ENCODE results near the gene LRBA.
"Not testable (repeated sequence)": the region's sequence is repeated elsewhere in the genome, so short reads cannot be mapped to it uniquely, and the experiment has no call there.

LRBA gene

DNA sequence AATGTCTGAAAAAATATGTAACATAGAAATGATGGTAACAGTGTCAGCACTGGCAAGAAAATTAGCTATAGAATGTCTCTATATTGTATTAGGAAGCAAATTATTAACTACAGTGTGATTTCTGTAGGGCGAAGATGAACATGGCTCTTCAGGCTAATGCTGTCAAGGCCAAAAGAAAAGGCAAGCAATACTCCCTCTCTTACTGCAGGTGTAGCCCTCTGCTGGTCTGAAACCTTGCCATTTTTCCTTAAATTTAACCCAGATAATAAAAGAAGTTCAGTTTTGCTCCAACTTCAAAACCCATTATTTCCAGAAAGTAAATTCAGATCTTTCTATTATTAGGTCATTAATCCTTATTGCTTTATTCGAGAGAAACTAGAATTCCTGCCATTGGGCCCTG lies 215.9 kb downstream of the LRBA start:
- DNase-seq = no peak

DNA sequence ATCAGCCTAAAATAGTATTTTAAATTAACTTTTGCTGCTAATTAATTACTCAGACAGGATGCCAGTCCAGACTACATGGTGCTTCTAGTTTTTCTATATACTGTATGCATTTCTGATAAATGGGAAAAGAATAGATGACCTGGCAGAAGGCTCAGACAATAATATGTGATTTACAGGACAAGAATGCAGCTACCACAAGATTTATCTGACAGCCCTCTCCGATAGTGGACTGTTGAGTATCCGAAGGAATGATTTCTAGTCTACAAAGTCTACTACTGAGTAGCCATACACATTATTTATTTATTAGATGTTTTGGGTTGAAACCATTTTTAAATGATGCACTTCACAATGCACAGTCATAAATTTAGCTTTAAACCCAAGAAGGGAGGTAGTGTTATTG lies 220.4 kb downstream of the LRBA start:
- no peak for DNase-seq

DNA sequence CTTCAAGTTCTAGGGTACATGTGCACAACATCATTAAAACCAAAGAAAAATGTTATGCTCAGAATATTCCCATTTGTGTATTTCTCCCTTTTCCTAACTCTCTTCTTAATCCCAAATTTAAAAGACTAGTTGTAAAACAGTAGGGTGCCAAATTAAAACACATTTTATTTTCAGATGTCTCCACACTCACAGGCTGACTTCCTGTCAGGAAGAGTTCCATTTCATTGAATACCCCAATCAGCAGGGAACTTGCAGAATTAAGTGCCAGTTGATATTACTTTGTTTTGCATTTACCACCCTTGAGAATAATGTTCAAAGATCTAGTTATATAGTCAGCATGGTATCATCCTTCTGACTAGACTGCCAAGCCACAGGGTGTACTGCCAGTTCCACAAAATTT lies 225.2 kb downstream of the LRBA start:
- no peak for DNase-seq

DNA sequence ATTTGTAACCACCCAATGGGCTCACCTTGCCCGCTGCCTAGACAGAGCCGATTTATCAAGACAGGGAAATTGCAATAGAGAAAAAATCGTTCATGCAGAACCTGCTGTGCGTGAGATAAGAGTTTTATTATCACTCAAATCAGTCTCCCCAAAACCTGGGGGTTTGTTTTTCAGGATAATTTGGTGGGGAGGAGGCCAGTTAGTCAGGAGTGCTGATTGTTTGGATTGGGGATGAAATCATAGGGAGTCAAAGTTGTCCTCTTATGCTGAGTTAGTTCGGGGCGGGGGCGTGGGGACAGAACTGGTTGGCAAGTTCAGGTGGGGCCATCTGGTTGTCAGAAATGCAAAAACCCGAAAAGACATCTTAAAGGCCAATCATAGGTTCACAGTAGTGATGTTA lies 230.1 kb downstream of the LRBA start:
- no peak for DNase-seq

DNA sequence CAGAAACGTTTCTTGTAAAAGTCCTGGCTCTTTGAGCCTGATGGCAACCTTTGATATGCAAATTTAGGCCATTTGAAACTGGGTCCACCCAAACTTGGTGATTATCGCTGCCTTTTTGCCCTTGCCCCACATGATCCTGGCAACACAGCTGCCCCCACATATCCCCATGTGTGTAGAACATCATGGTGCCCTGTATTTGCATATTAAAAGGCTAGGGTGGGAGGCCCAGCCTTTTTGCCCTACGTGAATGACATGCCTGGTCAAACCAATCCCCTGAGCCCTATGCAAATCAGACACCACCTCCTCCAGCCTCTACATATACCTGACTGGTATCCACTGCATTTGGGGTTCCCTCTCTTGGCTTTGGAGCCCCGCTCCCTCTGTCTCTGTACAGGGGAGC lies 230.8 kb downstream of the LRBA start:
- DNase-seq = no peak

DNA sequence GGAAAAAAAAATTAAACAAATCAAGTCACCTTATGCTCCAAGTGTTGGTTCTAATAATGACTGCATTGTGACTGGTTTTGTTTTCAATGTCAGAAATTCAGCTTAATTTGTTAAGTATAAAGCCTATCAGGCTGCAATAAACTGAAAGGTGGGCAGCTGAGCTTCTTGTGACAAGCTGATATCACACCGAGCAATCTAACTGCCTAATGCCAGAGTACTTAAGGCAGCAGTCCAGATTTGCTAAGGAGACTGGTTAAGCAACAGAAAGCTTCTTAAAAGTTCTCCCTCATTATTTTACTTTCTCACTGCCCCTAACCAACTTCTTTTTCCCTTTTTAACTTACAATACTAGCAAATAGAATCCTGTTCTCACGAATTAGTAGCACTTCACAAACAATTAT lies 232.2 kb downstream of the LRBA start:
- no peak for DNase-seq

DNA sequence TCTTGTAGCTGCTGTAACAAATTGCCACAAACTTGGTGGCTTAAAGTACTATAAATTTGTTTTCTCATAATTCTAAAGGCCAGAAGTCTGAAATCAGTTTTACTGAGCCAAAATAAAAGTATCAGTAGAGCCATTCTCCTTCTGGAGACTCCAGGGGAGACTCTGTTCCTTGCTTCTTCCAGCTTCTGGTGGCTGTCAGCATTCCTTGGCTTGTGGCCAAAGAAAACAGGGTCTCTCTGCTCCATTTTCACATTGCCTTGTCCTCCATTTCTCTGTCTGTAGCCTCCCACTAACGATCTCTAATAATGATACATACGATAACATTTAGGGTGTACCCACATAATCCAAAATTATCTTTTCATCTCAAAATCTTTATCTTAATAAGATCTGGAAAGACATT lies 232.8 kb downstream of the LRBA start:
- DNase-seq = no peak

DNA sequence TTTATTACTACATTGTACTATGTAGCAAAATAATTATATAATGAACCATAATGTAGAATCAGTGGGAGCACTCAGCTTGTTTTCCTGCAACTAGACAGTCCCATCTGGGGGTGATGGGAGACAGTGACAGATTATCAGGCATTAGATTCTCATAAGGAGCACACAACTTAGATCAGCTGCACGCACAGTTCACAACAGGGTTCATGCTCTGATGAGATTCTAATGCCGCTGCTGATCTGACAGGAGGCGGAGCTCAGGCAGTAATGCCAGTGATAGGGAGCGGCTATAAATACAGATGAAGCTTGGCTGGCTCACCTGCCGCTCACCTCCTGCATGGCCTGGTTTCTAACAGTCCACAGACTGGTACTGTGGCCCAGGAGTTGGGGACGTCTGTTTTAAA lies 233.9 kb downstream of the LRBA start:
- DNase-seq = no peak

DNA sequence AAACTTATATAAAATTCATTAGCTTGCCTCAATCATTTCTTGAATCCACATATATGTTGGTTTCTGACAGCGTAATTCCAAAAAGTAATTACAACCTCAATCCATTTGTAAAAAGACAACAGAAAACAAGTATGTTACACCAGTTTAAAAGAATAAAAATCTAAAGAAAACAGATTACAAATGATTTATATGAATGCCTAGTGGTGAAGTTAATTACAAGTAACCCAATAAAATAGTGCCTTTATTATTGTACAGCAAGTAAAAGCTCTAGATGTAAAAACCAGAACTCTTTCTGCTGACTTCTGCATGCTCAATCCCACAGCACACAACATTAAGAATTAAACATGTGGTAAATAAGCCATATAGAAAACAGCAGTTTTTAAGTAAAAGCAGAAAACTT lies 235.4 kb downstream of the LRBA start:
- no peak for DNase-seq

DNA sequence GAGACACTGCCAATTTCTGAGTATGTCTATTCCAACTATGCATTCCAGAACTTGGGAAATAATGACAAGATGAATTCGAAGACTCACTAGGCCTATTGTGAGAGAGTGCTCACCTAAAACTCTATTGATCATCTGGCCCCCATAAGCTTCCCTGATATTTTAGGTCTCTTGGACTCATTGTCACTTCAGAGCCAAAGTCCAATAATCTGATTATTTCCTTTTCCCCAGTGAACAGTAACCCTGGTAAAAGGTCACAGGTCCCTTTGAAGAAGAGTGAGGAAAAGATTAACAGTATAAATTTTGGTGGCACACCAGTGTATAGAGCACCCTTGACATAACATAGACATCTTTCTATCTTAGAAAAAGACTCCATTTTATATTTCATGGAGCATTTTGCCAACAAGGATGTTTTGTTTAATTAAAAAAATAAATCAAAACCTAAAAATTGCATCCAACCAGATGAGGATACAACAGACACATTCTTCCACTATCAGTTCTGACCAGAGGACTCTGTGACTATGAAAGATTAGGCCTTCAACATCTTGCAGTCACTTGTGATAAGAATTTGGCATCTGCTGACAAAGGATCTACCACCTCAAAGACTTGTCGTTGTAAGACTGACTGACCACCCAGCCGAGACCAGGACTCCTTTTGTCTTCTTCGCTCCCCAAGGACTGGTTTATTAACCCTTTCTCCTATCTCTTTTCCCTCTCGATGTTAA lies 241.2 kb downstream of the LRBA start:
- no peak for DNase-seq

DNA sequence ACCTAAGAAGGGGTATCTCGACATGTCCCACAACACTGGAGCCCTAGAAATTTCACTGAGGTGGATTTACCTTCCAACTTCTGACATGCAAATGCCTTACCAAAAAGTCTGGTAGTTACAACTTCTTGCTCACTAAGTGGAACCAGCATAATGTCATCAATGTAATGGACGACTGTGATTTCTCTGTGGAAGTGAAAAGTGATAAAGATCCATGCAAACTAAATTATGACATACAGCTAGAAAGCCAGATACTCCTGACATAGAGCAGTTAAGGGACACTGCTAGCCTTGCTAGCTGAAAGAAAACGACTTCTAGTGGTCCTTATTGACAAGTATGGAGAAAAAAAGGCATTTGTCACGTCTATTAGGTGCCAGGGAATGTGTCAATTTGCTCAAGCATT lies 242.1 kb downstream of the LRBA start:
- no peak for DNase-seq

DNA sequence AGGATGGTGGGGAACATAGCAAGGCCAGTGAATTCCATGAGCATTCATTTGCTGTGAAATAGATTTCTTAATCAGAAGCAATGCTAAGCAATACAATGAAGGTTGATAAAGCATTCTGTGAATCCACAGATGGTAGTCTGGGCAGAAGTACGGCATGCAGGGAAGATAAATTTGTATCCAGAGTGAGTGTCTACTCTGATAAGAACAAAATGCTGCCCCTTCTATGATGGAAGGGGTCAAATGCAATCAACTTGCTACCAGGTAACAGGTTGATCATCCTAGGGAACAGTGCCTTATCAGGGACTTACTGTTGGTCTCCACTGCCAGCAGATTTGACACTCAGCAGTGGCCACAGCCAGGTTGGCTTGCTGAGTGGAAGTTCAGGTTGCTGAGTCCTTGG lies 243.7 kb downstream of the LRBA start:
- no peak for DNase-seq

DNA sequence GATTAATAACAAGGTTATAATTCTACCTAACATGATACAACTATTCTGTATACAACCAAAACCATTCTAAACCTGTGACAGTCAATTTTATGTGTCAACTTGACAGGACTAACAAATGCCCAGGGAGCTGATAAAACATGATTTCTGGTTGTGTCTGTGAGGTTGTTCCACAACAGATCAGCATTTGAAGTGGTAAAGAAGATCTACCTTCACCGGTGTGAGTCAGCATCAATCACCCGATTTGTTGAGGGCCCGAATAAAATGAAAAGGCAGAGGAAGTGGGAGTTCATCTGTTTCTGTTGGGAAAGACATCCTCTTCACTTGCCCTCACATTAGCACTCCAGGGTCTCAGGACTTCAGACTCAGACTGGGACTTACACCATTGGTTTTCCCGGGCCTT lies 245.2 kb downstream of the LRBA start:
- DNase-seq = no peak

DNA sequence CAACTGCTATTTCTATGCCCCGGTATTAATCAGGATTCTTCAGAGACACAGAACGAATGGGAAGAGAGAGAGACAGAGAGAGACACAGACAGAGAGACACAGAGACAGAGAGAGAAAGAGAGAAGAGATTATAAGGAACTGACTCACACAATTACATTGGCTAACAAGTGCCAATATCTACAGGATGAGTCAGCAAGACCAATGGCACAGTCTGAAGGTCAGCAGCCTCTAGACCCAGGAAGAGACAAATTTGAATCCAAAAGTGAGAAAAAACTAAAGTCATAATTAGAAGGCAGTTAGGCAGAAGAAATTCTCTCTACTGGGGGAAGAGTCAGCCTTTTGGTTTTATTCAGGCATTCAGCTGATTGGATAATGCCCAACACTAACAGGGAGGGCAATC lies 245.8 kb downstream of the LRBA start:
- DNase-seq = peak; percentile 68

DNA sequence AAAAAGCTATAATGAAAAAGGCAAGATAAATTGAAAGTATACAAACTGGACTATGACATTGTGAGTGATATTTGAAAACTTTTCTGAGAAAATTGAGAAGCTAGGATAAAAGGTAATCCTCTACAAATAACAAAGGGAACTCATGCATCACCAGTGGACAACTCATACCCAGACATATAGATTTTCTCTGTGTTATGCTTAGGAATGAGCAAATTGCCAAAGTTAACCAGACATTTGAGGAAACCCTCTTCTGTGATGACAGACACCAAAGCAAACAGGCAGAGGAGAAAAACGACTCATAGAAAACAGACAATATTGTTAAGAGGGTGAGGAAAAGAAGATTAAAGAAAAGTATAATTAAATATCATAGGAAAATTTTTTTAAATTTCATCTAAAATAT lies 246.6 kb downstream of the LRBA start:
- no peak for DNase-seq

DNA sequence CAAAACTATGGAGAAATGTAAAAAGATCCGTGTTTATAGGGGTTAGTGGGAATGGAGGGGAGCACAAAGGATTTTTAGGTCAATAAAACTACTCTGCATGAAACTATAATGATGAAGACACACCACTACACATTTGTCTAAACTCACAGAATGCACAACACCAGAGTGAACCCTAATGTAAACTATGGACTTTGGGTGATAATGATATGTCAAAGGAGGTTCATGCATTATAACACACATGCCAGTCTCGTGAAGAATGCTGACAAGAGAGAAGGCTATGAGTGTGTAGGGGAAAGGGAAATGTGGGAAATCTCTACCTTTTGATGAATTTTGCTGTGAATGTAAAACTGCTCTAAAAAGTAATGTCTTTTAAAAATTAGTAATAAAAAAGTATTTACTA lies 249.9 kb downstream of the LRBA start:
- DNase-seq = no peak

DNA sequence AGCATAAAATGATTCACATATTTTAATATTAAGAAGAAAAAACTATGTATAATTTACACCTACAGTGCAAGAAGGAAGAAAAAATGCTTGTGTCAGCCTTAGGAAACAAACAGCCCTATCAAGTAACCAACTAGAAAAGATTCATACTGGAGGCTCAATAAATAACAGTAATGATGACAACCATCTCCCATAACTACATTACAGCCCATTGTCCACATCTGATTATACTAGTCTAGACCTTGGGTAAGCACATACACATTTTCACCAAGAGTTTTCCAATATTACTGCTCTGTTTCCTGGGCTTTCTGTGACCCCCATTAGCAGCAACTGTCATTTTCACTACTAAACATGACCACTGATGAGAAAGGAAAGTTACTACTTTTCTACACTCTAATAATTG lies 263.4 kb downstream of the LRBA start:
- no peak for DNase-seq

DNA sequence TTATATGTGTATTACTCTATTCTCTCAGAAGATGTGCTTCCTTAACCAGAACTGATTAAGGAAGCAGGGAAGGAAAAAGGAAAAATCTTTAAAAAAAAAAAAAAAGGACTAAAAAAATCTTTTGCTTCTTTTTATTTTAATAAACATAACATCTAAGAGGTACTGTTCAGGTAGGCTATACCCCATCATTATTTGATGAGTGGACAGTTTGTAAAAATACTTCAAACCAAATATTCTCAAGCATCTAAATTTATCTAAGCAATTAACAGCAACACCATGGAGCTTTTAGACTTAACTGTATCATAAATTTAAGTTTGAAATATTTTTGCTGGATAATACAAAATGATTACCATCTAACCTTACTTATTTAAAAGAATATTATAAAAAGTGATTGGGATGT lies 264.3 kb downstream of the LRBA start:
- DNase-seq = no peak

DNA sequence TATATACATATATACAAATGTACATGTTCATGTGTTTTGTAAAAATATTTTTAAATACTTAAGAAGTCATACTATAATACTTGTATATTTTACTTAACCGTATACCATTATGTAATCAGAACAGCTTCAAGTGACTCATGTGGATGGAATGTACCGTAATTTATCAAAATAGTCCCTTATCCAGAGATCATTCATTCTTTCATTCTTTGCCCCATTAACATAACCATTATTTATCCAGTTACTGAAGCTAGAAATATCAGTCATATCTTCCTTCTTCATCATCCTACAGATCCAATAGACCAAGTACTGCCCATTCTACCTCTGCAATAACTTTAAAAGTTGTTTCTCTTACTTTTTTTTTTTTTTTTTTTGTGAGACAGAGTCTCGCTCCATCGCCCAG lies 268.9 kb downstream of the LRBA start:
- peak; percentile 29 for DNase-seq

DNA sequence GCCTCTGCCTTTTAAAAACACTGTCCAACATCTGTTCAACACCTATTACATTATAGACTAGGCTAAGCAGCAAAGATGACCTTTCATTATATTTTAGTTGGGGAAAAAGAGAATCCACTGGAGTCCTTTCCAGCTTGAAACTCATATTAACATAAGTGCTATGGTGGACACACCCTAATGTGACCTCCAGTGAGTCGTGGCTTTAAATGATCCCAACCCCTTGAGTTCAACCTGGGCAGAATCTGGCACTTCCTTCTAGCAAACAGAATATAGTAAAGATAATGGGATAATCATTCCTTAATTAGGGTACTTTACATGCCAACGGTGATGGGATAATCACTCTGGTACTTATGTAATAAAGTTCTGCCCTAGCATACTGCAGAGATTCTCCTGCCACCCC lies 270.5 kb downstream of the LRBA start:
- DNase-seq = no peak

DNA sequence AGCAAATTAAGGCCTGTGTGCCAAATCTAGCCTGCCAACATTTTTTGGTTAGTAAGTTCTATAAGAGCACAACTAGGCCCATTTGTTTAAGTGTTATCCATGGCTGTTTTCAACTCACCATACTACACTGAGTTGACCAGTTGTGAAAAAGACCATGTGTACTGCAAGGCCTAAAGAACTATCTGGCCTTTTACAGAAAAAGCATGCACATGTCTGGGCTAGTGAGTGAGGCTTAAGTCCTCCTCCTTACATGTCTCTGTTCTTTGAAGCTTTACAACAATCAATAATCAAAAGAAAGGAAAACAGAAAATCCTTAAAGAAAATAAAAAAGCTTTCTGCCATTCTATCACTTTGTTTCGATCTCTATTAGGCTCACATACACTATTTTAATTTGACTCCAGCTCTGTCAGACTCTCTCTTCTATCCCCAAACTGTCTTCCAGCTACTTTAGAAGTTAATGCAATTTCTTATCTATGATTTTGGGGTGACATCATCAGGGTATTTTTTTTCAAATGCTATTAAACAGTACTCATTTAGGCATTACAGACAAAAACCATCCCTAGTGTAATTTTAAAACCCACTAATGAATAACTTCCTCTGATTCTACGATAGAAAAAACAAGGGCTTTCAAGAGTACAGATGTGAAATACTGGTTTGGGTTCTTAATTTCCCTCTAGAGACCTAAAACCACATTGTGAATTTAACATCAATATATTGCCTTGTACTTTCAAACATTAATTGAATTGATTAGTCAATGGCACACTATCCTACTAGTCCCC lies 271.3 kb downstream of the LRBA start:
- no peak for DNase-seq

DNA sequence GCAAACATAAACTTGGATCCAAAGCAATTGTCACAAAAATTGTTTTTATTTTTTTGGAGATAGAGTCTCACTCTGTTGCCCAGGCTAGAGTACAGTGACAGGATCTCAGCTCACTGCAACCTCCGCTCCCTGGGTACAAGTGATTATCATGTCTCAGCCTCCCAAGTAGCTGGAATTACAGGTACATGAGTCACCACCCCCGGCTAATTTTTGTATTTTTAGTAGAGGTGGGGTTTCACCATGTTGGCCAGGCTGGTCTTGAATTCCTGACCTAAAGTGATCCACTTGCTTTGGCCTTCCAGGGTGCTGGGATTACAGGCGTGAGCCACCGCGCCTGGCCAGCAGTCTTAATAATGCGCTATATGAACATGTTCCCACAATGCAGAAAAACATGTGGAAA lies 272.2 kb downstream of the LRBA start:
- not testable (repeated sequence) for DNase-seq

DNA sequence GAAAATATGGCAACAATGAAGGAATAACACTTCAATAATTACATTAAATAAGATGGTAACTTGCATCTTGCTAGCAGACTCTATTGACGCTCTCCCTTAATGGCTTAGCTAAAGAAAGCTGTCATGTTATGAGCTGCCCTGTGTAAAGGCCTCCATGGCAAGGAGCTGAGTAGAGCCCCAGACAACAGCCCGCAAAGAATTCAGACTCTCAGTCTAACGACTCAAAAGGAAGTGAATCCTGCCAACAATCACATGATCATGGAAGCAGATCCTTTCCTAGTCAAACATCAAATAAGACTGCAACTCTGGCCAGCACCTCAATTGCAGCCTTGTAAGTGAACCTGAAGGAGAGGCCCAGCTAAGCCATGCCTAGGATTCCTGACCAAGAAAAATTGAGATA lies 275.5 kb downstream of the LRBA start:
- DNase-seq = no peak

DNA sequence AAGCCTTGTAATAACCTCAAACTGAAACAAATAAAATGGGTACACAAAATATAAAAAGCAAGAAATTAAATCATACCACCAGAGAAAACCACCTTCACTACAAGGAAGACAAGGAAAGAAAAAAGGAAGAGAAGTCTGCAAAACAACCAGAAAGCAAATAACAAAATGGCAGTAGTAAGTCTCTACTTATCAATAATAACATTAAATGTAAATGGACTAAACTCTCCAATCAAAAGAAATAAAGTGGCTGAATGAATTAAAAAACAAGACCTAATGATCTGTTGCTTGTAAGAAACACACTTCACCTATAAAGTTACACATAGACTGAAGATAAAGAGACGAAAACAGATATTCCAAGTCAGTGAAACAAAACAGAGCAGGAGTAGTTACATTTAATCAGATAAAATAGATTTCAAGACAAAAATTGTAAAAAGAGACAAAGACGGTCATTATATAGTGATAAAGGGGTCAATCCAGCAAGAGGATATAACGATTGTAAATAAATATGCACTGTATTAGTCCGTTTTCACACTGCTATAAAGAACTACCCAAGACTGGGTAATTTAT lies 289.0 kb downstream of the LRBA start:
- no peak for DNase-seq
